HG02973 (cell line): Measurements from ENCODE around the gene KCNMB1.

Experiments used
- ATAC-seq: cut with Tn5 transposase; IDR thresholded peaks from one replicate; pipeline ENCODE4 v1.9.1; 2021; ENCODE audit warnings: moderate library complexity; ENCODE audit not compliant: unreplicated experiment

Gene KCNMB1

GRCh38 chr5:170416526-170416925, 27.4 kb upstream of the KCNMB1 start:
- ATAC-seq: no peak

DNA sequence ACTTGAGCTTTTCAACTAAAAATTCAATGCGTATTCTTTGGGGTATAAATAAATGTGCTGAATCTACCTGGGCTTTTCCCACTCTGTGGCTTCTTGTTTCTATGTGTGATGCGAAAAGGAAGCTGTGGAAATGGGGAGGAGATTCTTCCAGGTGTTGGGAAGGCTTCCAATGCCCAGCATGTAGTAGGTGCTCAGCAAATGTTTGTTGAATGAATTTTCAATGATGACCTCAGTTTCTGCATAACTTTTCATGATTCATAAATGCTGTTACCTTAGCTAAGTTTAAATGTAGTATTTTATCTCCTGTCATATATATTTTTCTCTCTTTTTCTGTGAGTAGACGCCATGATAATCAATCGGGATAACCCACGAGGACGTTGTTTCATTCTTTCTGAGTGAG, 25.6 kb upstream of the KCNMB1 start:
- ATAC-seq: no peak

DNA sequence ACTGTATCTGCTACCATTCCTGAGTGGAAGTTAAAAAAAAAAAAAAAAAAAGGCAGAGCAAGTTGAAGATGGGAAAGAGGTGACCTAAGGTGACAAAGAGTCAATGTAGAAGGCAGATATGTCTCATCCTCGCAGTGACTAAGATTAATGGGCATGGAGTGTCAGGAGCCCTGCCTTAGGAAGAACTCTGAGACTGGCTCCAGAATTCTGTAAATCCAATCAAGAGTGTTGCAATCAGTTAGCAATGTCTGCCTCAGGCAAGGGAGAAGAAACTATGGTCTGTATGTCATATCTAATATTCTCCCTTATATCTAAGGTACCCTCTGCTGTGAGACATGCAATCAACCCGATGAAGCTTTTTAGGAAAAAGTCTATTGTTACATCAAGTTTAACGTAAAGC, 24.7 kb upstream of the KCNMB1 start:
- no peak for ATAC-seq

- ATAC-seq: no peak
Measured at GRCh38 chr5:170411100-170411499, 21.9 kb upstream of the KCNMB1 start.

- no peak for ATAC-seq
Measured at GRCh38 chr5:170410401-170410800, 21.2 kb upstream of the KCNMB1 start.

DNA sequence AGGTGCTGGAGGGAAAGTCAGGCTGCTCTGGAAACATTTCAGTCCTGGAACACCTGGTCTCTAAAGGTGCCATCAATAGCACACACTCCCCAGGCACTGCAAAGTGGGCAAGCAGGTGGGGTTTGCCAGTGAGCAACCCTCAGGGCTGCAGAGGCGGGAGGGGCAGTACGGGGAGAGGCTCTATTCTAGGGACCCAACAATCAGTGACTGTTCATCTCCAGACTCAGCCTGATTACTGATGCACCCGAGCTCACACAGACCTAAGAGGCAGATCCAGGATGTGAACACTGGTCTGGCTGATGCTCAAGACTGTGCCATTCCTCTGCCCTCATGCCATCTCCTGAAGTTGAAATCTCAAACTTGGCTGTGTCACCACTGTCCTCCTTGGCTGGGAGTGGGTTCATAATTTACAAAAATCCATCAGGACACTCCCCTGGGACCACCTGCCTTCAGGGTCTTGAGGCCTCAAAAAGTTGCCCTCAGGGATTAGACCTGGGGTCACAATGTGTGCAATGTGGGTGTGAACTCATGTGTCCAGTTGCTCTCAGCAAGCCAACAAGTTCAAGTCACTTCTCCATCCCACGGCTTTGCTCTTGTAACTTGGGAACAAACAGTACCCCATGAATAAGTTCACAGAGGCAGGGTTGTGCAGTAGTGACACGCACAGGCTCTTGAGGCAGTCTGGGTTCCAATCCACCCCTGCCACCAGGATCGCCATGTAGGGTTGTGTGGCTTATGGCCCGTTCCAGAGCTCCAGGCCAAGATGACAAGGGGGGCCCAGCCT, 19.9 kb upstream of the KCNMB1 start:
- ATAC-seq: no peak

- ATAC-seq: no peak
Measured at GRCh38 chr5:170408226-170408625, 19.1 kb upstream of the KCNMB1 start.

GRCh38 chr5:170407062-170407461, 17.9 kb upstream of the KCNMB1 start:
- ATAC-seq: no peak

GRCh38 chr5:170405817-170406216, 16.6 kb upstream of the KCNMB1 start:
- no peak for ATAC-seq

GRCh38 chr5:170404398-170404797, 15.2 kb upstream of the KCNMB1 start:
- ATAC-seq: no peak

GRCh38 chr5:170403675-170404074, 14.5 kb upstream of the KCNMB1 start:
- ATAC-seq: no peak

- no peak for ATAC-seq
Measured at GRCh38 chr5:170402508-170402907, 13.3 kb upstream of the KCNMB1 start.

GRCh38 chr5:170397059-170397458, 7.9 kb upstream of the KCNMB1 start:
- no peak for ATAC-seq

DNA sequence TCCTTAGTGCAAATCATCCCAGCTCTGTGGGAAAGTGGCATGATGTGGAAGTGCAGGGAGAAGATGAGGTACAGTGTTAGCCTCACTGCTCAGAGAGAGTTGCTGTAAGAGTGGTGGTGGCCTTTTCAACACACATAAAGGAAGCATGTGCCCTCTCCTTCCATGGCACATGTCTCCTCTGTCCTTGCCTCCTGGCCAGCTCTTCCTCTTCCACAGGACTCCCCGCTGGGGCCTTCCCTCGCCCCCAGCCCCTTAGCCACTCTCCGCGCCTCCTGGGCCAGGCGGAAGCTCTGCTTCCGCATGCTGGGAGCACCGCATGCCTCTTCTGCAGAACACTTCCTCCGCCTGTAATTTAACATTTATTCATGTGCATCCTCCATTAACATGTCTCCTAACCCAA, 4.8 kb upstream of the KCNMB1 start:
- no peak for ATAC-seq

- ATAC-seq: no peak
Measured at GRCh38 chr5:170393235-170393634, 4.1 kb upstream of the KCNMB1 start.

DNA sequence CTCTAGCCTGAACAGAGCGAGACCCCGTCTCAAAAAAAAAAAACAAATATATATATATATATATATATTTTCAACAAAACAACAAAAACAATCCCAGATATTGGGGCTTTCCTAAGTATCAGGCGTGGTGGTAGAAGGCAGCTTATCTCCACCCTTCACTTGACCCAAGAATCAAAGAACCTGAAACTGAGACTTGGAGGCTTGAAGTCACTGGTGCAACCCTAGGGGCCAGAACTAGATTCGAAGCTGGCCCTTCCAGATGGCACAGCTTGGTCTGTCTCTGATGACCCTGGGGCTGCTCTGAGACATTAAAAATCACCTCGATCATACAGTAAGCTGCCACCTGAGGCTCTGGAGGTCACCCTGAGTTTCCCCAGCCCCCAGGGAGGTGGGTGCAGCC, 1.3 kb upstream of the KCNMB1 start:
- no peak for ATAC-seq

GRCh38 chr5:170389550-170389892, 354 bp upstream of the KCNMB1 start:
- ATAC-seq: no peak

GRCh38 chr5:170387775-170388639, 1.2 kb downstream of the KCNMB1 start:
- ATAC-seq: no peak

- ATAC-seq: no peak
Measured at GRCh38 chr5:170386743-170387395, 2.3 kb downstream of the KCNMB1 start.

DNA sequence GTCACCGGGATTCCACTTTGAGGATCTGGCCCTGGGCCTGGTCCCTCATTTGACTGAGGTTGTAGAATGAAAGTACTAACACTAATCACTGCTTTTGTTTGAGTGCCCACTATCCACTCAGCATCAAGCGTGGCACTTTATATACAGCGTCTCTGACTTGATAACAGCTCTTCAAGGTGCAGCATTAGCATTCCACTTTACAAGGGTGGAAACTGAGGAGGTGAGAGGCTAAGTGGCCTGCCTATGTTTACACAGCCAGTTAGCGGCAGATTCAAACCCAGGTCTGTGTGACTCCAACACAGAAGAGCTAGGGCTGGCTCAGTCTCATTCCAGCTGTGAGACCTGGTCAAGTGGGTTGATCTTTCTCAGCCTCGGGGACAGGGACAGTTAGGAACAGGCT, 5.9 kb downstream of the KCNMB1 start:
- ATAC-seq: no peak

GRCh38 chr5:170382790-170383189, 6.4 kb downstream of the KCNMB1 start:
- no peak for ATAC-seq
